GM12878 (cell line): ENCODE measurements around the gene HIVEP3. TPM values are rescaled to one million over a fixed set of nuclear protein-coding genes. Genes with fewer than 3 reads are reported as not detected.

Source experiments
- ATAC-seq: fragments of 200-7000 bp; cut with Tn5 transposase; 3 replicates; pipeline ENCODE4 v1.9.1; 2020; ENCODE audit warnings: mild to moderate bottlenecking, moderate library complexity
- BruUV-seq: library from RNA; stranded (reverse); fragments of 400-500 nt; replicated peaks from 2 replicates; lab custom pipeline; 2021; lab: Mats Ljungman, UMichigan
- CTCF ChIA-PET: fragments of 300-600 bp; sonication (Branson Sonifier 250); formaldehyde crosslinking; extraction: SDS; loops from one replicate; lab custom pipeline; 2021; ENCODE audit warnings: inconsistent platforms; lab: Yijun Ruan, JAX
- POLR2A ChIA-PET: fragments of 350-600 bp; formaldehyde crosslinking; extraction: SDS; loops from one replicate; lab custom pipeline; 2021; ENCODE audit warnings: inconsistent platforms; lab: Charles Lee
- RAD21 ChIA-PET: fragments of 300-600 bp; sonication (Branson Sonifier 250); formaldehyde crosslinking; loops from one replicate; lab custom pipeline; 2023; ENCODE audit warnings: antibody characterized with exemption; ENCODE audit not compliant: unreplicated experiment; lab: Charles Lee
- SMC1A ChIA-PET: fragments of 300-600 bp; sonication (Branson Sonifier 250); formaldehyde crosslinking; loops from one replicate; lab custom pipeline; 2023; ENCODE audit not compliant: unreplicated experiment, uncharacterized antibody; lab: Charles Lee
- DNase-seq: peaks from one replicate; pipeline ENCODE4 v3.0.0-alpha.2; 2011; ENCODE audit warnings: low read depth, low spot score
- FAIRE-seq: peaks from 3 replicates; lab custom pipeline; 2011; peaks lifted over from hg19 to GRCh38; lab: Jason Lieb, UNC
- H2AFZ ChIP-seq: 2 replicates; pipeline ENCODE4 v1.6.0; 2011; ENCODE audit warnings: low read depth, low read length, control low read depth; ENCODE audit not compliant: control insufficient read depth
- H3K27ac ChIP-seq: 2 replicates; pipeline ENCODE4 v1.5.1; 2011; ENCODE audit warnings: control low read depth; ENCODE audit not compliant: control insufficient read depth, insufficient read depth
- H3K27me3 ChIP-seq, 2 experiments: replicated peaks in 1 of 2; 2 replicates each; pipeline versions ENCODE4 v1.6.0 to v1.6.1; 2011; ENCODE audit warnings: low read length in 1 of 2; ENCODE audit not compliant: control insufficient read depth in 2 of 2, insufficient read depth in 2 of 2
- H3K36me3 ChIP-seq, 2 experiments: 2 replicates each; pipeline ENCODE4 v1.5.1; 2011; ENCODE audit warnings: low read length in 1 of 2; ENCODE audit not compliant: control insufficient read depth in 2 of 2, insufficient read depth in 2 of 2
- H3K4me1 ChIP-seq: 2 replicates; pipeline ENCODE4 v1.6.1; 2011; ENCODE audit warnings: mild to moderate bottlenecking, low read length, moderate library complexity, mixed read lengths; ENCODE audit not compliant: control insufficient read depth, insufficient read depth
- H3K4me2 ChIP-seq: 2 replicates; pipeline ENCODE4 v1.6.0; 2011; ENCODE audit warnings: control low read depth; ENCODE audit not compliant: control insufficient read depth, insufficient read depth
- H3K4me3 ChIP-seq: fragments of 200-600 bp; sonication (generic); 2 replicates; pipeline ENCODE4 v1.5.1; 2016
- H3K79me2 ChIP-seq: 2 replicates; pipeline ENCODE4 v1.6.0; 2011; ENCODE audit warnings: low read length; ENCODE audit not compliant: control insufficient read depth, insufficient read depth
- H3K9ac ChIP-seq: 2 replicates; pipeline ENCODE4 v1.8.0; 2011; ENCODE audit warnings: low read length, control low read depth, mixed read lengths; ENCODE audit not compliant: control insufficient read depth, insufficient read depth
- H3K9me3 ChIP-seq: replicated peaks from 3 replicates; pipeline ENCODE4 v1.5.1; 2011; ENCODE audit warnings: mild to moderate bottlenecking, low read length; ENCODE audit not compliant: control insufficient read depth, insufficient read depth
- H4K20me1 ChIP-seq: 2 replicates; pipeline ENCODE4 v1.6.0; 2011; ENCODE audit not compliant: control insufficient read depth, insufficient read depth
- ATF3 ChIP-seq: IDR thresholded peaks from 2 replicates; pipeline ENCODE4 v1.6.1; 2011; ENCODE audit warnings: low read depth, mild to moderate bottlenecking, low read length, moderate library complexity, borderline replicate concordance; ENCODE audit errors: extremely low read depth
- BCL11A ChIP-seq: IDR thresholded peaks from 2 replicates; pipeline ENCODE4 v1.6.1; 2011; ENCODE audit warnings: low read depth, low read length
- CBX5 ChIP-seq: sonication (generic); IDR thresholded peaks from 2 replicates; pipeline ENCODE4 v1.6.1; 2016; ENCODE audit warnings: low read depth, moderate library complexity, mild to moderate bottlenecking, inconsistent platforms
- CREM ChIP-seq: IDR thresholded peaks from 2 replicates; pipeline ENCODE4 v1.6.1; 2014; ENCODE audit warnings: antibody characterized with exemption, low read depth
- GATAD2B ChIP-seq: fragments of 450-650 bp; conservative IDR thresholded peaks from 2 replicates; pipeline ENCODE4 v1.6.1; 2017; ENCODE audit warnings: low read depth, mild to moderate bottlenecking, moderate library complexity
- IKZF1 ChIP-seq: fragments of 450-650 bp; conservative IDR thresholded peaks from 2 replicates; pipeline ENCODE4 v1.6.1; 2017; ENCODE audit warnings: antibody characterized with exemption, mild to moderate bottlenecking
- IRF4 ChIP-seq: IDR thresholded peaks from 2 replicates; pipeline ENCODE4 v1.6.1; 2011; ENCODE audit warnings: low read depth, low read length
- JUNB ChIP-seq: IDR thresholded peaks from 2 replicates; pipeline ENCODE4 v1.6.1; 2016; ENCODE audit warnings: antibody characterized with exemption, mild to moderate bottlenecking
- KAT2A ChIP-seq: conservative IDR thresholded peaks from 2 replicates; pipeline ENCODE4 v1.6.1; 2011; ENCODE audit warnings: low read depth, low read length; ENCODE audit not compliant: control insufficient read depth
- LARP7 ChIP-seq: fragments of 450-650 bp; IDR thresholded peaks from 2 replicates; pipeline ENCODE4 v1.6.1; 2017; ENCODE audit warnings: mild to moderate bottlenecking
- NFYA ChIP-seq: IDR thresholded peaks from 2 replicates; pipeline ENCODE4 v1.6.1; 2011; ENCODE audit warnings: low read depth, mild to moderate bottlenecking, low read length, improper control_type of control experiment, borderline replicate concordance
- POLR2AphosphoS5 ChIP-seq: IDR thresholded peaks from 2 replicates; pipeline ENCODE4 v1.6.1; 2011; ENCODE audit warnings: mild to moderate bottlenecking, low read length, inconsistent platforms
- ZBTB11 ChIP-seq: fragments of 450-650 bp; formaldehyde crosslinking; IDR thresholded peaks from 2 replicates; pipeline ENCODE4 v1.5.0; 2022; ENCODE audit warnings: mild to moderate bottlenecking, missing genetic modification characterization
- ZBTB33 ChIP-seq: fragments of 450-650 bp; IDR thresholded peaks from 2 replicates; pipeline ENCODE4 v1.6.1; 2017; ENCODE audit warnings: mild to moderate bottlenecking
- WGBS: methylation state at CpG from one replicate; pipeline ENCODE4 v1.1.6; 2016; ENCODE audit warnings: low lambda C conversion rate; ENCODE audit not compliant: insufficient replicate concordance, insufficient coverage; ENCODE audit errors: missing lambda C conversion rate; 5-methylcytosine and 5-hydroxymethylcytosine counted together
- in situ Hi-C: fragments of 300-500 bp; cut with MboI; formaldehyde crosslinking; loops from 9 replicates; pipeline ENCODE4 v1.14.3; 2018; ENCODE audit warnings: mixed read lengths
- intact Hi-C: fragments of 100-400 bp; cut with micrococcal nuclease; formaldehyde crosslinking; loops from one replicate; pipeline ENCODE4 v1.14.2; 2022; ENCODE audit not compliant: unreplicated experiment
- polyA plus RNA-seq, 11 experiments: library from polyadenylated mRNA; depleted of rRNA in 4 of 11; unstranded in 6 of 11; stranded (reverse) in 5 of 11; fragments of >200 nt; fragmentation: Nextera tagmentation in 4 of 11; fragmentation: Illumina TruSeq in 1 of 11; extraction: Ambion mirVana in 4 of 11; extraction: Trizol in 1 of 11; gene quantifications; 1 replicate in 1 of 11; 2 replicates in 10 of 11; pipeline versions ENCODE4 v1.2.1 to v1.2.3, GENCODE V29; 2011 to 2016; ENCODE audit warnings: inconsistent platforms in 2 of 11, missing spikeins in 2 of 11, low read depth in 1 of 11
- total RNA-seq, 4 experiments: library from RNA; depleted of rRNA in 3 of 4; stranded (reverse); fragments of >200 nt in 3 of 4; fragmentation: Illumina TruSeq in 1 of 4; extraction: Trizol in 1 of 4; gene quantifications; 2 replicates each; pipeline versions ENCODE4 v1.2.1 to v1.2.3, GENCODE V29; 2013 to 2021

The HIVEP3 gene
- total and polyA plus RNA-seq, 10 of the 15 experiments (the other 5 are each of a cell fraction or from before 2014, with no cell fraction given), result 1.8 to 13.6 (median 3.8) TPM

- ATAC-seq, result no peak
- no peaks in the 10 kb centered on the region for H4K20me1 ChIP-seq
- RAD21 ChIA-PET, result no interaction called here
- H3K4me1 ChIP-seq, result peaks cover 17% of the 10 kb centered on the region
- SMC1A ChIA-PET, result interaction anchor here (0.5 to 1.4 kb wide), 3 partner anchors 10 to 230 kb away, joined by 3 to 4 read pairs (median 4); no protein-coding TSS in a partner anchor
- BruUV-seq, result no TSS peak
- CTCF ChIA-PET, result interaction anchor here (1.2 kb wide), 1 partner anchor 20 kb away, joined by 4 read pairs; no protein-coding TSS in a partner anchor
- no peak for TF ChIP-seq ZBTB11 (CRISPR knock-in tag)
- TF ChIP-seq BCL11A, result no peak
- no peak for TF ChIP-seq POLR2AphosphoS5
- TF ChIP-seq KAT2A, result no peak
- TF ChIP-seq GATAD2B, result no peak
- no peak for TF ChIP-seq IRF4
- TF ChIP-seq NFYA, result no peak
- TF ChIP-seq JUNB, result no peak
- no peak for TF ChIP-seq ZBTB33
- TF ChIP-seq ATF3, result no peak
- TF ChIP-seq CREM, result no peak
- no peak for TF ChIP-seq LARP7
- TF ChIP-seq CBX5, result no peak
- no peak for TF ChIP-seq IKZF1
- POLR2A ChIA-PET, result interaction anchor here (1.1 to 1.4 kb wide), 2 partner anchors 9 to 54 kb away, joined by 3 read pairs; no protein-coding TSS in a partner anchor
- 65% methylated on average over 9 of the region's 9 CpGs for whole genome bisulfite sequencing
- no peaks in the 10 kb centered on the region; the same call in 2 of the 3 replicates for H3K9me3 ChIP-seq
- H3K27me3 ChIP-seq, result no peaks in the 10 kb centered on the region
- H3K4me2 ChIP-seq, result no peak overlapping the region
- no peaks in the 10 kb centered on the region for H3K36me3 ChIP-seq
- in situ Hi-C loops, result no loop called here
- H3K4me3 ChIP-seq, result no peak overlapping the region
- no peak overlapping the region for H3K9ac ChIP-seq
- no peak for DNase-seq
- no peak overlapping the region for H2AFZ ChIP-seq
- no peaks in the 10 kb centered on the region for H3K79me2 ChIP-seq
- no peak overlapping the region for H3K27ac ChIP-seq
- intact Hi-C loops, result no loop called here
- FAIRE-seq, result no peak
Observed at GRCh38 chr1:41902664-41903063, 16.1 kb downstream of the HIVEP3 start.
